NCI-H82 (cell line): Measurements from ENCODE around the gene MLPH.
"Not testable (repeated sequence)": the region's sequence is repeated elsewhere in the genome, so short reads cannot be mapped to it uniquely, and the experiment has no call there.

Source experiments
- DNase-seq: peaks from one replicate; lab custom pipeline; 2025; lab: John Stamatoyannopoulos, UW

The MLPH gene

GRCh38 chr2:237457388-237457941, 29.6 kb upstream of the MLPH start:
- DNase-seq: no peak

DNA sequence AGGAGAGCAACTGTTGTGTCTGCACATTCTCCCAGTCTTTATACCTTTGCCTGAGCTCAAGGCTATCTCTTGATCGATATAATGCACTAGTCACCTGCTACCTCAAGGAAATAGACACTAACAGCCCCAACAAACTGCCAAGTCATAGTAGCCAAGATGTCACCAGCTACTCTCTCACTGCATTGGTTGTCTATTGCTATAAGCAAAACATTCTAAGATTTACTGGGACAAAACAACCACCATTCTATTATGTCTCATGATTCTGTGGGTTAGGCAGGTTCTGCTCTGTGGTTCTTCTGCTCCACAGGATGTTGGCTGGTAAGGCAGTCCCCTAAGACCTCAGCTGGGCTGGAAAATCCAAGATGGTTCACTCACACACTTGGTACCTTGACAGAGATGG, 28.5 kb upstream of the MLPH start:
- DNase-seq: no peak

DNA sequence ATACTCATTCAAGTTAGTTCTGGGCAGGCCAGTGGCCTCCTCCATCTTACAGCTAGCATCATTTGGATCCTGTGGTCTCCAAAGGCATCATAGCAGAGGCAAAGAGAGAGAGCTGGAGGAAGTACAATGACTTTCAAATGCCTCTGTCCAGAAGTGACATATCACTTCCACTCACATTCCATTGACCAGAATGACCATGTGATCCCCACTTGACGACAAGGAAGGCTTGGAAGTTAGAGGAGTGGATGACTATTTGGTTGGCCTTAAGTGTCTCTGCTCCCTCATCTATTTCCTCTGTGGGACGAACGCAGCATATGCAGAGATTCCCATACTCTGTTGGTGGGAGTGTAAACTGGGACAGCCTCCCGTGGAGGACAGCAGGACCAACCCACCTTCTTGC, 27.8 kb upstream of the MLPH start:
- DNase-seq: no peak

- no peak for DNase-seq
These were observed 27.3 kb upstream of the MLPH start for GRCh38 chr2:237459741-237460174.

DNA sequence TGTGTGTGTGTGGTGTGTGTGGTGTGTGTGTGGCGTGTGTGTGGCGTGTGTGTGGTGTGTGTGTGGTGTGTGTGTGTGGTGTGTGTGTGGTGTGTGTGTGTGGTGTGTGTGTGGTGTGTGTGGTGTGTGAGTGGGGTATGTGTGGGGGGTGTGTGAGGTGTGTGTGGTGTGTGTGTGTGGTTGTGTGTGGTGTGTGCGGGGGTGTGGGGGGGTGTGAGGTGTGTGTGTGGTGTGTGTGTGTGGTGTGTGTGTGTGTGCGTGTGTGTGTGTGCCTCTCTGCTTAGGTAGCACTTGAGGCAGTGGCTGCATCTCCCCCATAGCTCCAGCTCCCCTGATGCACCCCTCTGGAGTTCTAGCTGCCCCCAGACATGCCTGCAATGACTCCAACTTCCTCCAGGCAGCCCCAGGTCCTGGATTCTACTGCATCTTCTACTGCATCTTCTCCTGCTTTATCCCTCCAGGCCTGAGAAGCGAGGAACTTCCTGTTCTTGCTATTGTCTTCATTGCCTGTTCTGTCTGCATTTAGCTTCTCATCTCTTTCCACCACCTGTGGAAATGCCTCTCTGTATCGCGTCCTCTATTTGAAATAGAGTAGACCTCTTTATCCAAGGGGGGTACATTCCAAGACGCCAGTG, 22.2 kb upstream of the MLPH start:
- no peak for DNase-seq

- DNase-seq: no peak
These were observed 21.4 kb upstream of the MLPH start for GRCh38 chr2:237465515-237466148.

DNA sequence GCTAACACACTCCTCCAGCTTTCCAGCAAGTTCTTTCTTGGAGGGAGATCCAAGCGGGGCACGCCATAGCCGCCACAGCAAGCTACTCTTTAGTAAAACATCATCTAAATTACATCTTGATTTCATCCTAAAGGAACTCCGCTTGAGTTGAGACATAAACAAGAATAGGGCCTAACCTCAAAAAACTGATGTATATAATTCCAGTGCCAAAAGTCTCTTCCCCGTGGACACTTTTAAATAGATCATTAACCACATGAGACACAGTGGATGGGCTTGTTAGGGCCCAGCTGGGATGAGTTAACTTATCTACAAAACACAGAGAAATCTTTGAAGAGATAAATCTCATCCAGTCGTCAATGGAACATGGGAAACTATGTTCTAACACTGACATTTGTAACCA, 20.8 kb upstream of the MLPH start:
- no peak for DNase-seq

GRCh38 chr2:237467447-237468179, 19.4 kb upstream of the MLPH start:
- no peak for DNase-seq

DNA sequence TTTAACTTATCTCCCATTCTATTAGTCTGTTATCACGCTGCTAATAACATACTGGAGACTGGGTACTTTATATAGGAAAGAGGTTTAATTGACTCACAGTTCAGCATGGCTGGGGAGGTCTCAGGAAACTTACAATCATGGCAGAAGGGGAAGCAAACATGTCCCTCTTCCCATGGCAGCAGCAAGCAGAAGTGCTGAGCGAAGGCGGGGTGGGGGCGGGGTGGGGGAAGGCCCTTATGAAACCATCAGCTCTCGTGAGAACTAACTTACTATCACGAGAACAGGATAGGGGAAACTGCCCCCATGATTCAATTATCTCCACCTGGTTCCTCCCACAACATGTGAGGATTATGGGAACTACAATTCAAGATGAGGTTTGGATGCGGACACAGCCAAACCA, 17.6 kb upstream of the MLPH start:
- DNase-seq: not testable (repeated sequence)

DNA sequence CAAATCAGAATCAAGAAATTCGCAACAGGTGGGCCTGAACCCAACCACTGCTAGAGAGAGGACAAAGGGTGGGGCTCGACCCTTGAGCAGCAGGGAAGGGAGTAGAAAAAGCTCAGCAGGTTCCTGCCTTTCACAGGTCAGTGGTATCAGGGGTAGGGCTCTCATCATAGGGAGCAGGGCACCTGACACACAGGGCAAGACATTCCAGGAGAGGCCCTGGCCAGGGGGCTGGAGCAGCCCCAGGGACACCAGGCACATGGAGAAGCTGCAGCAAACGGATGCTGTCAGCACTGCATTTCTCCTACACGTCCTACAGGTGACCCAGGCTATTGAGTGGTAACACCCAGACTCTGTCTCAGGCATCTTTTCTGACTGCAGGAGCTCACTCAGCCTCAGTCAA, 17.2 kb upstream of the MLPH start:
- DNase-seq: no peak

GRCh38 chr2:237470914-237471313, 16.1 kb upstream of the MLPH start:
- no peak for DNase-seq

DNA sequence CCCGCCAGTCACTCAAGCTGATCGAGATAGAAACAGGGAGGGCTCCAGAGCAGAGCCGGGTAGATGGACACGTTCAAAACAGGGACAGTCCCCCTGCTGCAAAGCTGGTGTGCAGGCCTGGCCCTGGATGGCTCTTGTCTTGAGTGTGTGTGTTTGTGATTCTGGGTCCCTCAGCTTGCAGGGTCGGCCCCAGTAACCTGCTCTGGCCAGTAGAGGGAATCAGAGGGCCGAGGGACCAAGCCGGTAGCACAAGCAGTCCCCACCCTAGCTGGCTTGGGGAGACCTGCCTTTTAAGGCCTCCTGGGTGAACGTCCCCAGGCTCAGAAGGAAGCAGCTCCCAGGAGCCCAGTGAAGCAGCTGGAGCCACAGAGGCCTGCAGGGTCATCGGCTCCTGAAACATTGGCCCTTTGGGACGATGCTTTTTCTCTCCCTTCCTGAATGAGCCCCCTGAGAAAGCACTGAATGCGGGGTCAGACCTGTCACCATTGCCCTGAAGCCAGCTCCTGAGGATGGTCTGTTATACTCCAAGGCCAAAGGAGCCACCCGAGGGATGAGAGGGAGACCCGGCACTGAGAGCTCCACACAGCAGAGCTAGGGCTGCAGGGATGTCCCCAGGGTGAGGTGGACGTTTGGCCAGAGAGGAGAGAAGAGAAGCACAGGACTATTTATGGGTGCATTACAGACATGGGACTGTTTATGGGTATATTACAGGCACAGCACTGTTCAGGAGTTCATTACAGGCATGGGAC, 15.4 kb upstream of the MLPH start:
- DNase-seq: peak; percentile 66

- no peak for DNase-seq
These were observed 14.8 kb upstream of the MLPH start for GRCh38 chr2:237472187-237472712.

DNA sequence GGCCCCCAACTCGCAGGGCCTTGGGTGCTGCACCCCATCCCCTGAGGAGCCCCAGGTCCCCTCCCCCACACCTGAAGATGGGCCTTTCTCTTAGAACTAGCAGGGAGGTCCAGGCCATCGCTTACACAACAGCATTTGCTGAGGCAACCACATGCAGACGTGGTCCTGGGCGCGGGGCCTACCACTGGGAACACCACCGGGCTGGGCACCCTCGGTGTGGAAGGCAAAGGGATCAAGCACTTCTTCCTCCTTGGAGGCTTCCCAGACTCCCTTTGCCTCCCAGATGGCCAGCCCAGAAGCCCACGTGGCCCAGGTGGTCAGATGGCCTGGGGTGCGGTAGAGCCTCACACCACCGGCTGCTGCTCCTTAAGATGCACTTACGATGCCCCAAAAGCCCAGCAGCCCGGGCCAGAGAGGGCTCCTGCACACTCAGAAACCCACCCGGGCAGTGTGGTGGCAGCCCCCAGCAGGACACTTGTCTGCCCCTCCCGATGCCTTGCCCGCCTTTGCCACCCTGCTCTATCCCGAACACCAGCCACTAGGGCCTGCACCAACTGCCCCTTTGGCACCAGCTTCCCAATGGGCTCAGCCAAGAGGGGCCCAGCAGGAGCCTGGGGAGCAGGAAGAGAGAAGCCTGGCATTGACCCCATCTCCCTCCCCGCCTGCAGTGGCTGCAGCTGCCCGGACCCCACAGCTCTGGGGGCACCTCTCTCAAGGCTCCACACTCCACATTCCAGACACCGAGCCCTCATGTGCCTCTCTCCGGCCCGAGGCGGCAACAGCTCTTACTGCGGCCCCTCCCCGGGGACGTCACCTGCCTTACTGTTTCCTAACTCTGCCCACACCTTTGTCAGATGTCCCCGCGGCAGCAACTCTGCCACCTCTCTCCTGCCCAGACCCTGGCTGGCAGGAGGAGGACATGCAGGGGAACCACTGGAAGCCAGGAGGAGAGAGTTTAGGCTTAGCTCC, 13.9 kb upstream of the MLPH start:
- no peak for DNase-seq

- no peak for DNase-seq
These were observed 13.1 kb upstream of the MLPH start for GRCh38 chr2:237473878-237474441.

DNA sequence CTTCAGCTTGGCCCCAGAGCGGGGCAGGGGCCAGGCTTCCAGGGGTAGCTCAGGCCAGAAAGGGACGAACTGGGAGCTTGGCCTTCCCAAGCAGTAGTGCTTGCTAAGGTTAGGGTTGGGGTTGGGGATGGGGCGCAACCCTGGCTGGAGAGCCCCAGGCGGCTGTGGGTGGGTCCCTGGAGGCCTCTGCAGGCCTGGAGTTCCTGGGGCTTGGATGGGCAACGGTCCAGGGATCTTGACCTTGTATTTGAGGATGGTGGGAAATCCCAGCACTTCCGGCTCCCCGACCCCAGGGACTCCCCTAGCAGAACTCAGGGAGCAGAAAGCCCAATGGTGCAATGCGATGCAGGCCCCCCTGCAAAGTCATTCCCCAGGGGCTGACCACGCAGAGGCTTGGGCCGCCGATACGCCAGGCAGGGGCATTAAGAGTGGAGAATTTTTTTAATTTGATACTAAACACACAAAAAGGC, 12.6 kb upstream of the MLPH start:
- no peak for DNase-seq

DNA sequence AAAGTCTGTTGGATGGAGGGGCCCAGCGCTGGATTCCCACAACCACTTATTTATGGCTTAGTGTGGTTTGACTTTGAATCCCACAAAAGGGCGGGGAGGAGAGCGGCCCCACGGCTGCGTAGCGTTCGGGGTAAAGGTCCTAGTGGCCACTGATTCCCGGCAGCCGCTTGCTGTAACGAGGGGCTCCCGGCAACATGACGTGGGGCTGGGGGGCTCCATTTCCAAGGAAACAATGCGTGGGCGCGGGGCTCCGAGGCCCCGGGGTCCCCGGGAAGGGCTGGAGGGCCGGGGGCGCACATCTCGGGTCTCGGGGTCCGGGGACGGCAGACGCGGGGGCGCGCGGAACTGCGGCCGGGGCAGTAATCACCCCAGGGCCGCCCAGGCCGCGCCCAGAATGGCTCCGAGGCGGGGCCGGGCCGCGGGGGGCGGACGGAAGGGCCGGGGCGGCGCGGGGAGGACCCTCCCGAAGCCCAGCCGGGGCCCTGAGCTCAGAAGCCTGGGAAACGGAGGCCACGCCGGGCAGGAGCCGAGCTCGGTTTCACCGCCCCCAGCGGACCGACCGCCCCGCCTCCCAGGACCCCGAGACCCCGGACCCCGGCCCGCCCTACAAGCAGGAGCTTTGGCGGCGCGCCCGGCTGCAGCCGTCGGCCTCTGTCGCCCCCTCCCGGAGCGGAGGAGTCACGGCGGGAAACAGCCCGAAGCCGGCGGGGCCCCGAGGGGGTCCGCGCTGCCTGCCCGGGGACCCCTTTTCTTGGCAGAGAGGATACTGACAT, 11.9 kb upstream of the MLPH start:
- peak; percentile 85 for DNase-seq

- peak; percentile 41 for DNase-seq
These were observed 11.3 kb upstream of the MLPH start for GRCh38 chr2:237475704-237476141.

GRCh38 chr2:237478095-237478494, 9.0 kb upstream of the MLPH start:
- no peak for DNase-seq

DNA sequence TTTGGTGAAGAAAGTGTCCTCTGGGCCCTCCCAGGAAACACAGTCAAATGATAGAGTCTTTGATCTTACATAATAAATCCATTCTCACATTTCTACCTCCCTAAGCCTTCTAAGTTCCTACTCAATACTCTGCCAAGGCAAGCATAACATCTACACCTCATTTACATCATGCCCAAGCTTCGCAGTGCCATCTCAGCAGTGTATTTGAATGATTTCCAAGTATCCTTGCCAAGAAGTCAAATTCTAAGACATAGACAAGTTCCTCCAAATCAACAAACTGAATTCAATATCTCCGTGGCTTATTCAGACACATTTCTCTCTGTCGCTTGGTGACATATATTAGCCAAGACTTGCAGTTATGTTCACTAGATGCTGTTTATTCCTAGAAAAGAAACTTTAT, 8.1 kb upstream of the MLPH start:
- DNase-seq: no peak
